ENCODE results near the gene SRBD1.

Gene SRBD1

GRCh38 chr2:45554073-45554741 is 56.9 kb downstream of the SRBD1 start:
- H3K27ac ChIP-seq (ENCODE audit: low read depth, low read length) = no peak overlapping the region
- H3K27me3 ChIP-seq (ENCODE audit: control insufficient read depth in 1 of 2, insufficient read depth in 2 of 2, low read length in 2 of 2) = no peaks in the 10 kb centered on the region
- no peak overlapping the region for H3K4me3 ChIP-seq (ENCODE audit: low read depth in 1 of 2, low read length in 2 of 2)
- no peaks in the 10 kb centered on the region for H3K4me1 ChIP-seq (ENCODE audit: control insufficient read depth in 1 of 2, insufficient read depth in 2 of 2, low read length in 2 of 2)
- H3K9me3 ChIP-seq (ENCODE audit: control insufficient read depth in 1 of 2, low read length in 2 of 2) = no peaks in the 10 kb centered on the region
- no peak overlapping the region for H3K9ac ChIP-seq (ENCODE audit: low read depth in 1 of 2, low read length in 2 of 2)
- H3K36me3 ChIP-seq (ENCODE audit: control insufficient read depth in 1 of 2, insufficient read depth in 2 of 2, low read length in 2 of 2) = peaks cover 3 to 4% of the 10 kb centered on the region in 2 donors

GRCh38 chr2:45551862-45552261 is 59.2 kb downstream of the SRBD1 start:
- H3K36me3 ChIP-seq (ENCODE audit: control insufficient read depth in 1 of 2, insufficient read depth in 2 of 2, low read length in 2 of 2) = peaks cover 3 to 9% of the 10 kb centered on the region in 2 donors
- H3K4me1 ChIP-seq (ENCODE audit: control insufficient read depth in 1 of 2, insufficient read depth in 2 of 2, low read length in 2 of 2) = no peaks in the 10 kb centered on the region
- no peak overlapping the region for H3K9ac ChIP-seq (ENCODE audit: low read depth in 1 of 2, low read length in 2 of 2)
- no peak overlapping the region for H3K27ac ChIP-seq (ENCODE audit: low read depth, low read length)
- no peaks in the 10 kb centered on the region for H3K27me3 ChIP-seq (ENCODE audit: control insufficient read depth in 1 of 2, insufficient read depth in 2 of 2, low read length in 2 of 2)
- H3K9me3 ChIP-seq (ENCODE audit: control insufficient read depth in 1 of 2, low read length in 2 of 2) = no peaks in the 10 kb centered on the region
- no peak overlapping the region for H3K4me3 ChIP-seq (ENCODE audit: low read depth in 1 of 2, low read length in 2 of 2)

GRCh38 chr2:45545943-45546342 is 65.1 kb downstream of the SRBD1 start:
- peaks cover 26 to 50% of the 10 kb centered on the region in 2 donors for H3K36me3 ChIP-seq (ENCODE audit: control insufficient read depth in 1 of 2, insufficient read depth in 2 of 2, low read length in 2 of 2)
- H3K4me3 ChIP-seq (ENCODE audit: low read depth in 1 of 2, low read length in 2 of 2) = no peak overlapping the region
- H3K27me3 ChIP-seq (ENCODE audit: control insufficient read depth in 1 of 2, insufficient read depth in 2 of 2, low read length in 2 of 2) = no peaks in the 10 kb centered on the region
- H3K9ac ChIP-seq (ENCODE audit: low read depth in 1 of 2, low read length in 2 of 2) = no peak overlapping the region
- H3K27ac ChIP-seq (ENCODE audit: low read depth, low read length) = no peak overlapping the region
- H3K9me3 ChIP-seq (ENCODE audit: control insufficient read depth in 1 of 2, low read length in 2 of 2) = peaks cover 15 to 16% of the 10 kb centered on the region in 2 donors
- H3K4me1 ChIP-seq (ENCODE audit: control insufficient read depth in 1 of 2, insufficient read depth in 2 of 2, low read length in 2 of 2) = no peaks in the 10 kb centered on the region

- H3K9me3 ChIP-seq (ENCODE audit: control insufficient read depth in 1 of 2, low read length in 2 of 2) = peaks cover 16 to 19% of the 10 kb centered on the region in 2 donors
- H3K27ac ChIP-seq (ENCODE audit: low read depth, low read length) = no peak overlapping the region
- peaks cover 26 to 56% of the 10 kb centered on the region in 2 donors for H3K36me3 ChIP-seq (ENCODE audit: control insufficient read depth in 1 of 2, insufficient read depth in 2 of 2, low read length in 2 of 2)
- H3K9ac ChIP-seq (ENCODE audit: low read depth in 1 of 2, low read length in 2 of 2) = no peak overlapping the region
- no peaks in the 10 kb centered on the region for H3K27me3 ChIP-seq (ENCODE audit: control insufficient read depth in 1 of 2, insufficient read depth in 2 of 2, low read length in 2 of 2)
- no peak overlapping the region for H3K4me3 ChIP-seq (ENCODE audit: low read depth in 1 of 2, low read length in 2 of 2)
- no peaks in the 10 kb centered on the region for H3K4me1 ChIP-seq (ENCODE audit: control insufficient read depth in 1 of 2, insufficient read depth in 2 of 2, low read length in 2 of 2)
Measured at GRCh38 chr2:45543257-45543656, 67.8 kb downstream of the SRBD1 start.

- Histone ChIP-seq H3K36me3 (ENCODE audit: control insufficient read depth in 1 of 2, insufficient read depth in 2 of 2, low read length in 2 of 2) (peaks cover 26 to 59% of the 10 kb centered on the region in 2 donors), H3K9ac (ENCODE audit: low read depth in 1 of 2, low read length in 2 of 2) (no peak overlapping the region), H3K27me3 (ENCODE audit: control insufficient read depth in 1 of 2, insufficient read depth in 2 of 2, low read length in 2 of 2) (no peaks in the 10 kb centered on the region), H3K4me1 (ENCODE audit: control insufficient read depth in 1 of 2, insufficient read depth in 2 of 2, low read length in 2 of 2) (no peaks in the 10 kb centered on the region), H3K4me3 (ENCODE audit: low read depth in 1 of 2, low read length in 2 of 2) (no peak overlapping the region), H3K27ac (ENCODE audit: low read depth, low read length) (no peak overlapping the region), H3K9me3 (ENCODE audit: control insufficient read depth in 1 of 2, low read length in 2 of 2) (peaks cover 16 to 19% of the 10 kb centered on the region in 2 donors)
Measured at GRCh38 chr2:45542013-45542412, 69.1 kb downstream of the SRBD1 start.

GRCh38 chr2:45541450-45541849 is 69.6 kb downstream of the SRBD1 start:
- Histone ChIP-seq H3K36me3 (ENCODE audit: control insufficient read depth in 1 of 2, insufficient read depth in 2 of 2, low read length in 2 of 2) (peaks cover 23 to 54% of the 10 kb centered on the region in 2 donors), H3K4me3 (ENCODE audit: low read depth in 1 of 2, low read length in 2 of 2) (no peak overlapping the region), H3K27ac (ENCODE audit: low read depth, low read length) (no peak overlapping the region), H3K27me3 (ENCODE audit: control insufficient read depth in 1 of 2, insufficient read depth in 2 of 2, low read length in 2 of 2) (no peaks in the 10 kb centered on the region), H3K4me1 (ENCODE audit: control insufficient read depth in 1 of 2, insufficient read depth in 2 of 2, low read length in 2 of 2) (no peaks in the 10 kb centered on the region), H3K9me3 (ENCODE audit: control insufficient read depth in 1 of 2, low read length in 2 of 2) (peaks cover 16 to 19% of the 10 kb centered on the region in 2 donors), H3K9ac (ENCODE audit: low read depth in 1 of 2, low read length in 2 of 2) (no peak overlapping the region)

GRCh38 chr2:45540942-45541341 is 70.1 kb downstream of the SRBD1 start:
- Histone ChIP-seq H3K27ac (ENCODE audit: low read depth, low read length) (no peak overlapping the region), H3K9ac (ENCODE audit: low read depth in 1 of 2, low read length in 2 of 2) (no peak overlapping the region), H3K36me3 (ENCODE audit: control insufficient read depth in 1 of 2, insufficient read depth in 2 of 2, low read length in 2 of 2) (peaks cover 20 to 49% of the 10 kb centered on the region in 2 donors), H3K4me1 (ENCODE audit: control insufficient read depth in 1 of 2, insufficient read depth in 2 of 2, low read length in 2 of 2) (no peaks in the 10 kb centered on the region), H3K4me3 (ENCODE audit: low read depth in 1 of 2, low read length in 2 of 2) (no peak overlapping the region), H3K27me3 (ENCODE audit: control insufficient read depth in 1 of 2, insufficient read depth in 2 of 2, low read length in 2 of 2) (no peaks in the 10 kb centered on the region), H3K9me3 (ENCODE audit: control insufficient read depth in 1 of 2, low read length in 2 of 2) (peaks cover 16 to 19% of the 10 kb centered on the region in 2 donors)

- H3K9ac ChIP-seq (ENCODE audit: low read depth in 1 of 2, low read length in 2 of 2) = no peak overlapping the region
- peaks cover 0 to 7% of the 10 kb centered on the region in 2 donors for H3K36me3 ChIP-seq (ENCODE audit: control insufficient read depth in 1 of 2, insufficient read depth in 2 of 2, low read length in 2 of 2)
- no peaks in the 10 kb centered on the region for H3K27me3 ChIP-seq (ENCODE audit: control insufficient read depth in 1 of 2, insufficient read depth in 2 of 2, low read length in 2 of 2)
- H3K27ac ChIP-seq (ENCODE audit: low read depth, low read length) = no peak overlapping the region
- no peaks in the 10 kb centered on the region for H3K9me3 ChIP-seq (ENCODE audit: control insufficient read depth in 1 of 2, low read length in 2 of 2)
- no peak overlapping the region for H3K4me3 ChIP-seq (ENCODE audit: low read depth in 1 of 2, low read length in 2 of 2)
- no peaks in the 10 kb centered on the region for H3K4me1 ChIP-seq (ENCODE audit: control insufficient read depth in 1 of 2, insufficient read depth in 2 of 2, low read length in 2 of 2)
Measured at GRCh38 chr2:45533771-45534170, 77.3 kb downstream of the SRBD1 start.

GRCh38 chr2:45532181-45532580 is 78.9 kb downstream of the SRBD1 start:
- H3K9ac ChIP-seq (ENCODE audit: low read depth in 1 of 2, low read length in 2 of 2) = no peak overlapping the region
- no peaks in the 10 kb centered on the region for H3K27me3 ChIP-seq (ENCODE audit: control insufficient read depth in 1 of 2, insufficient read depth in 2 of 2, low read length in 2 of 2)
- H3K9me3 ChIP-seq (ENCODE audit: control insufficient read depth in 1 of 2, low read length in 2 of 2) = no peaks in the 10 kb centered on the region
- no peaks in the 10 kb centered on the region for H3K36me3 ChIP-seq (ENCODE audit: control insufficient read depth in 1 of 2, insufficient read depth in 2 of 2, low read length in 2 of 2)
- no peak overlapping the region for H3K27ac ChIP-seq (ENCODE audit: low read depth, low read length)
- H3K4me1 ChIP-seq (ENCODE audit: control insufficient read depth in 1 of 2, insufficient read depth in 2 of 2, low read length in 2 of 2) = no peaks in the 10 kb centered on the region
- H3K4me3 ChIP-seq (ENCODE audit: low read depth in 1 of 2, low read length in 2 of 2) = no peak overlapping the region

- Histone ChIP-seq H3K27ac (ENCODE audit: low read depth, low read length) (no peak overlapping the region), H3K4me3 (ENCODE audit: low read depth in 1 of 2, low read length in 2 of 2) (no peak overlapping the region), H3K9me3 (ENCODE audit: control insufficient read depth in 1 of 2, low read length in 2 of 2) (no peaks in the 10 kb centered on the region), H3K4me1 (ENCODE audit: control insufficient read depth in 1 of 2, insufficient read depth in 2 of 2, low read length in 2 of 2) (no peaks in the 10 kb centered on the region), H3K27me3 (ENCODE audit: control insufficient read depth in 1 of 2, insufficient read depth in 2 of 2, low read length in 2 of 2) (no peaks in the 10 kb centered on the region), H3K36me3 (ENCODE audit: control insufficient read depth in 1 of 2, insufficient read depth in 2 of 2, low read length in 2 of 2) (peaks cover 0 to 7% of the 10 kb centered on the region in 2 donors), H3K9ac (ENCODE audit: low read depth in 1 of 2, low read length in 2 of 2) (no peak overlapping the region)
Measured at GRCh38 chr2:45524016-45524415, 87.1 kb downstream of the SRBD1 start.
